Measurements from ENCODE around the gene PTPRM.

The PTPRM gene

GRCh38 chr18:8286303-8286702 lies 719.2 kb downstream of the PTPRM start:
- no peak for DNase-seq (ENCODE audit: low read depth)

GRCh38 chr18:8287196-8287885 lies 720.2 kb downstream of the PTPRM start:
- no peak for DNase-seq (ENCODE audit: low read depth)

- no peak for DNase-seq (ENCODE audit: low read depth)
These were observed 721.5 kb downstream of the PTPRM start for GRCh38 chr18:8288472-8289195.

- DNase-seq (ENCODE audit: low read depth): no peak
These were observed 723.3 kb downstream of the PTPRM start for GRCh38 chr18:8290435-8290834.

- no peak for DNase-seq (ENCODE audit: low read depth)
These were observed 723.8 kb downstream of the PTPRM start for GRCh38 chr18:8290913-8291312.

GRCh38 chr18:8293184-8293583 lies 726.1 kb downstream of the PTPRM start:
- DNase-seq (ENCODE audit: low read depth): no peak

- DNase-seq (ENCODE audit: low read depth): no peak
These were observed 729.9 kb downstream of the PTPRM start for GRCh38 chr18:8296886-8297616.

GRCh38 chr18:8298186-8298585 lies 731.1 kb downstream of the PTPRM start:
- no peak for DNase-seq (ENCODE audit: low read depth)

GRCh38 chr18:8299054-8299980 lies 732.2 kb downstream of the PTPRM start:
- no peak for DNase-seq (ENCODE audit: low read depth)

- no peak for DNase-seq (ENCODE audit: low read depth)
These were observed 733.8 kb downstream of the PTPRM start for GRCh38 chr18:8300751-8301410.

GRCh38 chr18:8301427-8302172 lies 734.5 kb downstream of the PTPRM start:
- no peak for DNase-seq (ENCODE audit: low read depth)

- DNase-seq (ENCODE audit: low read depth): no peak
These were observed 736.1 kb downstream of the PTPRM start for GRCh38 chr18:8303151-8303755.

- no peak for DNase-seq (ENCODE audit: low read depth)
These were observed 740.8 kb downstream of the PTPRM start for GRCh38 chr18:8307960-8308359.

- no peak for DNase-seq (ENCODE audit: low read depth)
These were observed 745.9 kb downstream of the PTPRM start for GRCh38 chr18:8313043-8313442.

- no peak for DNase-seq (ENCODE audit: low read depth)
These were observed 747.0 kb downstream of the PTPRM start for GRCh38 chr18:8314124-8314523.

GRCh38 chr18:8319798-8320489 lies 752.8 kb downstream of the PTPRM start:
- DNase-seq (ENCODE audit: low read depth): no peak

- no peak for DNase-seq (ENCODE audit: low read depth)
These were observed 755.4 kb downstream of the PTPRM start for GRCh38 chr18:8322486-8322885.

- no peak for DNase-seq (ENCODE audit: low read depth)
These were observed 757.4 kb downstream of the PTPRM start for GRCh38 chr18:8324343-8325065.
